K562 (cell line): ENCODE measurements around the gene FRMD4B. TPM values are rescaled to one million over a fixed set of nuclear protein-coding genes. Genes with fewer than 3 reads are reported as not detected.

Experiments
- ATAC-seq: fragments of 200-7000 bp; cut with Tn5 transposase; 3 replicates; pipeline ENCODE4 v1.9.1; 2020; ENCODE audit warnings: moderate library complexity
- BruUV-seq: library from RNA; stranded (reverse); fragments of 400-500 nt; replicated peaks from 2 replicates; lab custom pipeline; 2021; lab: Mats Ljungman, UMichigan
- CTCF ChIA-PET: fragments of 300-600 bp; formaldehyde crosslinking; extraction: SDS; loops from one replicate; lab custom pipeline; 2021; ENCODE audit warnings: low intra/inter-chr PET ratio; lab: Yijun Ruan, JAX
- POLR2A ChIA-PET: fragments of 300-600, 350-650 bp; sonication (Branson Sonifier 250); formaldehyde crosslinking; extraction: SDS; loops from one replicate; lab custom pipeline; 2021; ENCODE audit warnings: antibody characterized with exemption, inconsistent platforms; lab: Yijun Ruan, JAX
- DNase-seq, 4 experiments: peaks; one replicate each; pipeline versions ENCODE4 v3.0.0 to v3.0.0-alpha.2; 2011 to 2018; ENCODE audit warnings: low spot score in 3 of 4, mixed read lengths in 3 of 4; ENCODE audit errors: extremely low read depth in 1 of 4
- FAIRE-seq: peaks from 2 replicates; lab custom pipeline; 2011; peaks lifted over from hg19 to GRCh38; lab: Jason Lieb, UNC
- H2AFZ ChIP-seq: 2 replicates; pipeline ENCODE4 v1.6.0; 2011; ENCODE audit warnings: low read depth, low read length, control low read depth, inconsistent platforms
- H3K27ac ChIP-seq: fragments of 200-600 bp; 3 replicates; pipeline ENCODE4 v1.8.0; 2011; ENCODE audit warnings: low read depth, mild to moderate bottlenecking, control low read depth, inconsistent platforms, low read length, moderate library complexity, mixed read lengths; ENCODE audit errors: extremely low read depth
- H3K27me3 ChIP-seq, 2 experiments: fragments of 300-600 bp in 1 of 2; 2 replicates in 1 of 2; 3 replicates in 1 of 2; pipeline versions ENCODE4 v1.6.0 to v1.8.0; 2011; ENCODE audit warnings: inconsistent platforms in 2 of 2, low read length in 2 of 2, mild to moderate bottlenecking in 1 of 2, mixed read lengths in 1 of 2, moderate library complexity in 1 of 2; ENCODE audit not compliant: control insufficient read depth in 2 of 2, insufficient read depth in 2 of 2
- H3K36me3 ChIP-seq: fragments of 300-600 bp; 3 replicates; pipeline ENCODE4 v1.8.0; 2011; ENCODE audit warnings: mild to moderate bottlenecking, low read length, inconsistent platforms; ENCODE audit not compliant: control insufficient read depth, insufficient read depth
- H3K4me1 ChIP-seq, 2 experiments: fragments of 200-600 bp in 1 of 2; replicated peaks in 1 of 2; 2 replicates in 1 of 2; 3 replicates in 1 of 2; pipeline versions ENCODE4 v1.5.1 to v1.8.0; 2011; ENCODE audit warnings: inconsistent platforms in 2 of 2, low read length in 2 of 2, mild to moderate bottlenecking in 1 of 2, mixed read lengths in 1 of 2, moderate library complexity in 1 of 2; ENCODE audit not compliant: control insufficient read depth in 2 of 2, insufficient read depth in 2 of 2
- H3K4me2 ChIP-seq: 2 replicates; pipeline ENCODE4 v1.6.1; 2011; ENCODE audit warnings: low read length, control low read depth, inconsistent platforms, mixed read lengths; ENCODE audit not compliant: insufficient read depth
- H3K4me3 ChIP-seq: fragments of 200-600 bp; sonication (generic), shearing (Covaris generic); 2 replicates; pipeline ENCODE4 v1.5.1; 2016; ENCODE audit warnings: control low read depth, inconsistent platforms
- H3K79me2 ChIP-seq: fragments of 200-600 bp; 3 replicates; pipeline ENCODE4 v1.8.0; 2011; ENCODE audit warnings: low read length, inconsistent platforms; ENCODE audit not compliant: control insufficient read depth, insufficient read depth
- H3K9ac ChIP-seq, 2 experiments: 2 replicates each; pipeline versions ENCODE4 v1.6.0 to v1.6.1; 2011; ENCODE audit warnings: low read depth in 2 of 2, low read length in 2 of 2, control low read depth in 1 of 2, inconsistent platforms in 1 of 2, mild to moderate bottlenecking in 1 of 2, mixed read lengths in 1 of 2; ENCODE audit not compliant: insufficient read depth in 1 of 2
- H3K9me1 ChIP-seq: one replicate; pipeline ENCODE4 v1.6.0; 2011; ENCODE audit warnings: inconsistent platforms, mild to moderate bottlenecking, low read length, moderate library complexity; ENCODE audit not compliant: control insufficient read depth, insufficient read depth
- H3K9me3 ChIP-seq: replicated peaks from 2 replicates; pipeline ENCODE4 v1.5.1; 2011; ENCODE audit warnings: low read depth, low read length, inconsistent platforms; ENCODE audit not compliant: control insufficient read depth, insufficient read depth
- H4K20me1 ChIP-seq: replicated peaks from 2 replicates; pipeline ENCODE4 v1.6.1; 2011; ENCODE audit warnings: low read length, inconsistent platforms, mixed read lengths; ENCODE audit not compliant: control insufficient read depth, insufficient read depth
- STAT5A ChIP-seq: IDR thresholded peaks from 2 replicates; pipeline ENCODE4 v1.6.1; 2012; ENCODE audit warnings: low read length, inconsistent platforms, borderline replicate concordance
- ZSCAN29 ChIP-seq: fragments of 450-650 bp; IDR thresholded peaks from 2 replicates; pipeline ENCODE4 v1.6.1; 2017
- WGBS: fragments of 100-300 bp; shearing (Covaris generic); methylation state at CpG from one replicate; pipeline ENCODE4 v1.1.6; 2016; ENCODE audit warnings: low coverage, mixed read lengths; ENCODE audit not compliant: insufficient coverage; ENCODE audit errors: missing lambda C conversion rate; 5-methylcytosine and 5-hydroxymethylcytosine counted together
- in situ Hi-C: fragments of 300-500 bp; cut with MboI; formaldehyde crosslinking; loops from 4 replicates; pipeline ENCODE4 v1.15.0; 2018; ENCODE audit warnings: inconsistent platforms, mixed read lengths
- intact Hi-C: fragments of 100-400 bp; cut with micrococcal nuclease; formaldehyde crosslinking; loops from 2 replicates; pipeline ENCODE4 v1.14.2; 2022
- polyA plus RNA-seq, 8 experiments: library from polyadenylated mRNA; depleted of rRNA in 4 of 8; stranded (reverse) in 5 of 8; unstranded in 3 of 8; fragments of >200 nt; fragmentation: Nextera tagmentation in 2 of 8; fragmentation: Illumina TruSeq in 1 of 8; extraction: Ambion mirVana in 2 of 8; extraction: Trizol in 1 of 8; gene quantifications; 2 replicates each; pipeline versions ENCODE4 v1.2.1 to v1.2.3, GENCODE V29; 2011 to 2014; ENCODE audit warnings: inconsistent platforms in 1 of 8, missing spikeins in 1 of 8
- total RNA-seq, 7 experiments: library from RNA; depleted of rRNA in 6 of 7; stranded (reverse); fragments of >200 nt in 6 of 7; fragmentation: Illumina TruSeq in 2 of 7; extraction: Trizol in 2 of 7; gene quantifications; 2 replicates each; pipeline versions ENCODE4 v1.2.1 to v1.2.3, GENCODE V29; 2011 to 2021; ENCODE audit warnings: low replicate concordance in 1 of 7
- TF ChIP-seq, protein P1 (sequence below): IDR thresholded peaks from 3 replicates; pipeline ENCODE4 v1.6.1; 2011; ENCODE audit warnings: borderline replicate concordance, mild to moderate bottlenecking, moderate library complexity; ENCODE audit not compliant: insufficient read length; ENCODE audit errors: extremely low read depth
- TF ChIP-seq, protein P2 (sequence below): fragments of 250-450 bp; sonication (Bioruptor Pico); IDR thresholded peaks from 2 replicates; pipeline ENCODE4 v1.4.0; 2020; ENCODE audit warnings: mild to moderate bottlenecking, moderate library complexity

FRMD4B gene
- total and polyA plus RNA-seq, 9 of the 15 experiments (the other 6 are each of a cell fraction or from before 2014, with no cell fraction given): 0.03 to 0.09 (median 0.04) TPM; not detected in 3

DNA sequence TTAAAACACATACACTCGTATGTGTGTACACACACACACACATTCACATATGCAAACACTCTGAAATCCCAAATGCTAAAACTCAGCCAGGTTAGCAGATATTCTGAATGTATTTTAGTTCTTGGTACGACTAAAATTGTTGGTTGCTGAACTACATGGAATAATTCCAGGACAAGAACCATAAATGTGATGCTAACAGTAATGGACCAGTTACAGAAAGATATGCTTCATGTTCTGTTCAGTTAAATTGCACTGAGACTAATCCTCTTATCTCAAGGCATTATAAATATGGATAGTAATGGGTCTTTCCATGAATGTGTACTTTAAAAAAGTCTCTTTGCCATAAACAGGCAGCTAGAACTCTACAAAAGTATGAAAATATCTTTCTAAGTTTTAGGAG lies 113.3 kb downstream of the FRMD4B start:
- in situ Hi-C loops: no loop called here
- POLR2A ChIA-PET: interaction anchor here (0.5 to 1.0 kb wide), 2 partner anchors 39 to 208 kb away, joined by 3 read pairs; no protein-coding TSS in a partner anchor

DNA sequence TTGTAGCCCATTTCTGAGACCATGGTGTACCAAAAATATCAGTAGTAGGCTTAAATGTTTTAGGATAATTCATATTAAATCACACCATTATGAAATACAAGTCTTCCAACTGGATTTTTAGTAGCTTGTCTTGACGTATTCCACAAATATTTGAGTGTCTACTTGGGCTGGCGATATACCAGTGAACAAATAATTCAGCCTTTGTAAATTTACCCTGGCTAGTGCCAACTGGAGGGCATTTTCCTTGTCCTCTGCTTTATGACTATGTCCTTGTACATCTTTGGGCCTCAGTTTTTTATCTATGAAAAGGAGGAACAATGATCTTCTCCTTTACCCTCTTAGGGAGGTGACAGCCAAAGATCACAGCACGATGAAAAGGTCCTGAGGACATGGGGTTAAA lies 114.8 kb downstream of the FRMD4B start:
- Histone ChIP-seq H2AFZ (no peak overlapping the region), H3K9me1 (no peaks in the 10 kb centered on the region), H3K9me3 (no peaks in the 10 kb centered on the region), H3K9ac (no peak overlapping the region), H4K20me1 (no peaks in the 10 kb centered on the region), H3K4me3 (no peak overlapping the region), H3K4me2 (no peak overlapping the region), H3K79me2 (no peaks in the 10 kb centered on the region), H3K4me1 (no peaks in the 10 kb centered on the region), H3K27ac (no peak overlapping the region), H3K27me3 (no peaks in the 10 kb centered on the region), H3K36me3 (no peaks in the 10 kb centered on the region)
- ChIA-PET POLR2A (no interaction called here), CTCF (no interaction called here)
- ATAC-seq: no peak
- BruUV-seq: no TSS peak
- WGBS: 0% methylated on average over 3 of the region's 3 CpGs
- DNase-seq: no peak
- no peak for FAIRE-seq
- intact Hi-C loops (no loop called here), in situ Hi-C loops (no loop called here)
- no peak for TF ChIP-seq STAT5A
- TF ChIP-seq, protein P1, sequence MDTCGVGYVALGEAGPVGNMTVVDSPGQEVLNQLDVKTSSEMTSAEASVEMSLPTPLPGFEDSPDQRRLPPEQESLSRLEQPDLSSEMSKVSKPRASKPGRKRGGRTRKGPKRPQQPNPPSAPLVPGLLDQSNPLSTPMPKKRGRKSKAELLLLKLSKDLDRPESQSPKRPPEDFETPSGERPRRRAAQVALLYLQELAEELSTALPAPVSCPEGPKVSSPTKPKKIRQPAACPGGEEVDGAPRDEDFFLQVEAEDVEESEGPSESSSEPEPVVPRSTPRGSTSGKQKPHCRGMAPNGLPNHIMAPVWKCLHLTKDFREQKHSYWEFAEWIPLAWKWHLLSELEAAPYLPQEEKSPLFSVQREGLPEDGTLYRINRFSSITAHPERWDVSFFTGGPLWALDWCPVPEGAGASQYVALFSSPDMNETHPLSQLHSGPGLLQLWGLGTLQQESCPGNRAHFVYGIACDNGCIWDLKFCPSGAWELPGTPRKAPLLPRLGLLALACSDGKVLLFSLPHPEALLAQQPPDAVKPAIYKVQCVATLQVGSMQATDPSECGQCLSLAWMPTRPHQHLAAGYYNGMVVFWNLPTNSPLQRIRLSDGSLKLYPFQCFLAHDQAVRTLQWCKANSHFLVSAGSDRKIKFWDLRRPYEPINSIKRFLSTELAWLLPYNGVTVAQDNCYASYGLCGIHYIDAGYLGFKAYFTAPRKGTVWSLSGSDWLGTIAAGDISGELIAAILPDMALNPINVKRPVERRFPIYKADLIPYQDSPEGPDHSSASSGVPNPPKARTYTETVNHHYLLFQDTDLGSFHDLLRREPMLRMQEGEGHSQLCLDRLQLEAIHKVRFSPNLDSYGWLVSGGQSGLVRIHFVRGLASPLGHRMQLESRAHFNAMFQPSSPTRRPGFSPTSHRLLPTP: no peak

More for the DNA sequence above, 113.3 kb downstream of the FRMD4B start:
- ATAC-seq: no peak
- Histone ChIP-seq H3K4me2 (no peak overlapping the region), H3K4me3 (no peak overlapping the region), H3K27me3 (no peaks in the 10 kb centered on the region), H3K27ac (no peak overlapping the region)
- TF ChIP-seq, protein P2, sequence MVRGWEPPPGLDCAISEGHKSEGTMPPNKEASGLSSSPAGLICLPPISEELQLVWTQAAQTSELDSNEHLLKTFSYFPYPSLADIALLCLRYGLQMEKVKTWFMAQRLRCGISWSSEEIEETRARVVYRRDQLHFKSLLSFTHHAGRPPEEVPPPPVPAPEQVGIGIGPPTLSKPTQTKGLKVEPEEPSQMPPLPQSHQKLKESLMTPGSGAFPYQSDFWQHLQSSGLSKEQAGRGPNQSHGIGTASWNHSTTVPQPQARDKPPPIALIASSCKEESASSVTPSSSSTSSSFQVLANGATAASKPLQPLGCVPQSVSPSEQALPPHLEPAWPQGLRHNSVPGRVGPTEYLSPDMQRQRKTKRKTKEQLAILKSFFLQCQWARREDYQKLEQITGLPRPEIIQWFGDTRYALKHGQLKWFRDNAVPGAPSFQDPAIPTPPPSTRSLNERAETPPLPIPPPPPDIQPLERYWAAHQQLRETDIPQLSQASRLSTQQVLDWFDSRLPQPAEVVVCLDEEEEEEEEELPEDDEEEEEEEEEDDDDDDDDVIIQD: no peak
- no peak for TF ChIP-seq ZSCAN29
- TF ChIP-seq, all 486 proteins: peak for 0
- CTCF ChIA-PET: no interaction called here
- H4K20me1 ChIP-seq: no peaks in the 10 kb centered on the region
- H2AFZ ChIP-seq: no peak overlapping the region
- H3K36me3 ChIP-seq: no peaks in the 10 kb centered on the region
- FAIRE-seq (no peak), DNase-seq (no peak)
- WGBS: 0% methylated on average over 2 of the region's 2 CpGs
- no peak overlapping the region for H3K9ac ChIP-seq
- H3K9me1 ChIP-seq: no peaks in the 10 kb centered on the region
- H3K9me3 ChIP-seq: no peaks in the 10 kb centered on the region
- BruUV-seq: no TSS peak
- intact Hi-C loops: no loop called here
- H3K79me2 ChIP-seq: no peaks in the 10 kb centered on the region
- no peaks in the 10 kb centered on the region for H3K4me1 ChIP-seq
